GM11168 (cell line): ENCODE measurements around the gene LRG1.
"Not testable (repeated sequence)": the region's sequence is repeated elsewhere in the genome, so short reads cannot be mapped to it uniquely, and the experiment has no call there.

Experiments used
- in situ Hi-C: fragments of 300-500 bp; cut with MboI; formaldehyde crosslinking; loops from one replicate; pipeline ENCODE4 v1.12.0; 2022; ENCODE audit warnings: low sequenced_read_pairs; ENCODE audit not compliant: unreplicated experiment

LRG1 gene

GRCh38 chr19:4531562-4532165 lies 8.2 kb downstream of the LRG1 start:
- in situ Hi-C loops: no loop called here

GRCh38 chr19:4529924-4530522 lies 9.8 kb downstream of the LRG1 start:
- in situ Hi-C loops: no loop called here

GRCh38 chr19:4528843-4529242 lies 11.0 kb downstream of the LRG1 start:
- in situ Hi-C loops: no loop called here

- in situ Hi-C loops: not testable (repeated sequence)
Measured at GRCh38 chr19:4527377-4527776, 12.5 kb downstream of the LRG1 start.

- in situ Hi-C loops: no loop called here
Measured at GRCh38 chr19:4525563-4526002, 14.3 kb downstream of the LRG1 start.

- in situ Hi-C loops: no loop called here
Measured at GRCh38 chr19:4524808-4525562, 14.9 kb downstream of the LRG1 start.

- in situ Hi-C loops: no loop called here
Measured at GRCh38 chr19:4523306-4524110, 16.3 kb downstream of the LRG1 start.

- in situ Hi-C loops: no loop called here
Measured at GRCh38 chr19:4522291-4523002, 17.4 kb downstream of the LRG1 start.

- in situ Hi-C loops: no loop called here
Measured at GRCh38 chr19:4521888-4522242, 18.0 kb downstream of the LRG1 start.

- in situ Hi-C loops: no loop called here
Measured at GRCh38 chr19:4521170-4521887, 18.5 kb downstream of the LRG1 start.

GRCh38 chr19:4519521-4520277 lies 20.1 kb downstream of the LRG1 start:
- in situ Hi-C loops: no loop called here

- in situ Hi-C loops: no loop called here
Measured at GRCh38 chr19:4519172-4519496, 20.7 kb downstream of the LRG1 start.

- in situ Hi-C loops: no loop called here
Measured at GRCh38 chr19:4518345-4519171, 21.3 kb downstream of the LRG1 start, which contains the start of gene PLIN4. Gene PLIN4 (minus strand): TSS chr19:4518486. CDS start chr19:4518272, 214 bp downstream.

GRCh38 chr19:4517451-4518057 lies 22.3 kb downstream of the LRG1 start:
- in situ Hi-C loops: no loop called here

- in situ Hi-C loops: no loop called here
Measured at GRCh38 chr19:4516939-4517300, 22.9 kb downstream of the LRG1 start.

- in situ Hi-C loops: no loop called here
Measured at GRCh38 chr19:4516199-4516938, 23.5 kb downstream of the LRG1 start.

- in situ Hi-C loops: no loop called here
Measured at GRCh38 chr19:4515732-4516131, 24.1 kb downstream of the LRG1 start.
